Measurements from ENCODE around the gene COG4. TPM values are rescaled to one million over a fixed set of nuclear protein-coding genes. Genes with fewer than 3 reads are reported as not detected.

Gene COG4
- total RNA-seq, 2 donors from 2014 or later: 33.9 to 41.2 TPM

Other genes with a start within 250 kb of the COG4 start
- gene AARS1, start 234.0 kb downstream of the COG4 start, total RNA-seq: 10 to 100 TPM; 62.0 to 69.7 TPM
- gene DDX19B, start 224.4 kb downstream of the COG4 start, total RNA-seq: 10 to 100 TPM; 14.9 to 21.8 TPM
- 10 to 100 TPM; 22.9 to 26.2 TPM for gene DDX19A, start 176.7 kb downstream of the COG4 start, total RNA-seq
- gene ST3GAL2, start 84.5 kb downstream of the COG4 start, total RNA-seq: 10 to 100 TPM; 21.1 to 23.5 TPM
- gene FCSK, start 69.0 kb downstream of the COG4 start, total RNA-seq: 10 to 100 TPM in 1 of 2 donors, 1 to 10 TPM in 1; 9.5 to 11.4 TPM
- gene SF3B3, start 262 bp upstream of the COG4 start, total RNA-seq: 100 to 1,000 TPM; 119 to 165 TPM
- 1 to 10 TPM; 1.4 to 4.0 TPM for gene IL34, start 123.0 kb upstream of the COG4 start, total RNA-seq
- 10 to 100 TPM; 50.7 to 51.4 TPM for gene MTSS2, start 162.5 kb upstream of the COG4 start, total RNA-seq

Data from left cardiac atrium (tissue), 2 donors.